C4-2B (cell line): ENCODE results near the gene LTBP1.

Source experiments
- H3K27ac ChIP-seq: fragments of 450-650 bp; 2 replicates; pipeline ENCODE4 v1.5.1; 2017
- CTCF ChIP-seq: fragments of 450-650 bp; conservative IDR thresholded peaks from 2 replicates; pipeline ENCODE4 v1.5.1; 2017; ENCODE audit warnings: mild to moderate bottlenecking
- ZFX ChIP-seq: fragments of 450-650 bp; IDR thresholded peaks from 2 replicates; pipeline ENCODE4 v1.6.1; 2017

LTBP1 gene

GRCh38 chr2:32942793-32943485 is 3.8 kb upstream of the LTBP1 start:
- TF ChIP-seq ZFX: no peak
- TF ChIP-seq CTCF: no peak
- no peak overlapping the region for H3K27ac ChIP-seq

DNA sequence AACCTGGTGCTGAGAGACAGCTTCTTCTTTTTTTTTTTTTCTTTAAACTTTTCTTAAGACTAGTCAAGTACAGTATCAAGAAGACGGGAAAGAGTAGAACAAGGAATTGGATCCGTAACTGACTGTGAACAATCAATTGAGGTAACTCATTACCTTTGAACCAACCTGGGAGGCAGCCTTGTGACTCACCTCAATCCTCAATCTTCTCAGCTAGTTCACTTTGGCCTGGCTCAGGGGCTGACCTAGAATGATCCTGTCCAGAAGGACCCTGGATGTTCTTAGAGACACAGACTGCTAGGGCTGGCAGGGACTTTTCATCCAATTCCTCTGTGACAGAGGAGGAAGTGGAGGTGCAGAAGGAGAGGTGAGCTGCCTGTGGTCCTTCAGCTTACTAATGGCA is 1.5 kb upstream of the LTBP1 start:
- no peak overlapping the region for H3K27ac ChIP-seq
- TF ChIP-seq CTCF (no peak), ZFX (no peak)

GRCh38 chr2:32947076-32947483 is 327 bp downstream of the LTBP1 start:
- H3K27ac ChIP-seq: peak overlapping the region; percentile 35
- TF ChIP-seq CTCF: no peak
- TF ChIP-seq ZFX: no peak; the same call in none of the 2 replicates

GRCh38 chr2:32947484-32948143 is 861 bp downstream of the LTBP1 start:
- TF ChIP-seq CTCF (no peak), ZFX (0 out of 2 replicates have a peak, but pooled peaks have one; percentile 52)
- peak overlapping the region; percentile 35 for H3K27ac ChIP-seq

DNA sequence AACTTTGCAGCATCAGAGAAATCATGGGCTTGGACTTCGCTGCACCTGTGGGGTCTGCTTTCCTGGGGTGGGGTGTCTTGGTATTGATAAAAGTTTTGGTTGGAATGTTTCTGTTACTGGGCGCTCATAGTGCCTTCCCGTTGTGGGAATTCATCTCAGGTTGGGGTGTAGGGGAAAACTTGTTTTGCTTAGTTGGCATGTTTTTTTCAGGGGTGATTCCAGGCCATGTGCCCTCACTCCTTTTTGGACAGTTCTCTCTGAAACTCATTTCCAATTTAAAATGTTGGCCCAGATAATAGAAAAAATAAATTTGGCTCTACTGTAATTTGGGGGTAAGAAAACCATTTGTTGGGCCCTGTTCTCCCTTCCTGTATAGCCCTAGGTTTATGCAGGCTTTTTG is 1.5 kb downstream of the LTBP1 start:
- TF ChIP-seq ZFX (no peak), CTCF (no peak)

GRCh38 chr2:32949260-32949659 is 2.5 kb downstream of the LTBP1 start:
- H3K27ac ChIP-seq: no peak overlapping the region
- TF ChIP-seq CTCF (no peak), ZFX (no peak)

More for the DNA sequence above, 1.5 kb downstream of the LTBP1 start:
- H3K27ac ChIP-seq: no peak overlapping the region

DNA sequence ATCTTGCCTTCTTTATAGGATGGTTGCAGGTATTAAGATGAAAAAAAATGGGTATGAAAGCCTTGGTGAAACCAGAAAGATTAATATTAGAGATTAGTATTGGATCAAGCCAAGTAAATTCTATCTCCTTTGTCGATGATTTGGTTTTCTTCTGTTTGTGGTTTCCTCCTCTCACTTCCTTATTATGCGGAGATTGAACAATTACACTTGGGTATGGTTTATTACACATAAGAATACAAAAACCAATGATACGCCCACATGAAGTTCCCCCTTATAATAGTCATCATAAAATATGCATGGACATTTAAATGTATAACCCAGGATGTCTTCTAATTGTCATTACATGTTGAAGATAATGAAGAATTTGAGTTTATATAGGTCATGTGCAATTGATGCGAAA is 4.9 kb downstream of the LTBP1 start:
- TF ChIP-seq CTCF (no peak), ZFX (no peak)
- H3K27ac ChIP-seq: no peak overlapping the region
